Keratinocyte (primary cell): ENCODE results near the gene CCDC34.

ENCODE experiments used
- CTCF ChIP-seq, 3 experiments: IDR thresholded peaks in 1 of 3; conservative IDR thresholded peaks in 1 of 3; optimal IDR thresholded peaks in 1 of 3; 2 replicates in 2 of 3; 3 replicates in 1 of 3; pipeline versions ENCODE3 to v1.5.1; 2011; ENCODE audit warnings: low read length in 3 of 3, mild to moderate bottlenecking in 3 of 3, moderate library complexity in 2 of 3, control low read depth in 1 of 3, inconsistent platforms in 1 of 3; ENCODE audit not compliant: insufficient read depth in 2 of 3; ENCODE audit errors: extremely low read depth in 1 of 3
- EZH2 ChIP-seq: IDR thresholded peaks from one replicate; pipeline ENCODE4 v1.6.1; 2012; ENCODE audit warnings: inconsistent platforms, mild to moderate bottlenecking, low read length, moderate library complexity

DNA sequence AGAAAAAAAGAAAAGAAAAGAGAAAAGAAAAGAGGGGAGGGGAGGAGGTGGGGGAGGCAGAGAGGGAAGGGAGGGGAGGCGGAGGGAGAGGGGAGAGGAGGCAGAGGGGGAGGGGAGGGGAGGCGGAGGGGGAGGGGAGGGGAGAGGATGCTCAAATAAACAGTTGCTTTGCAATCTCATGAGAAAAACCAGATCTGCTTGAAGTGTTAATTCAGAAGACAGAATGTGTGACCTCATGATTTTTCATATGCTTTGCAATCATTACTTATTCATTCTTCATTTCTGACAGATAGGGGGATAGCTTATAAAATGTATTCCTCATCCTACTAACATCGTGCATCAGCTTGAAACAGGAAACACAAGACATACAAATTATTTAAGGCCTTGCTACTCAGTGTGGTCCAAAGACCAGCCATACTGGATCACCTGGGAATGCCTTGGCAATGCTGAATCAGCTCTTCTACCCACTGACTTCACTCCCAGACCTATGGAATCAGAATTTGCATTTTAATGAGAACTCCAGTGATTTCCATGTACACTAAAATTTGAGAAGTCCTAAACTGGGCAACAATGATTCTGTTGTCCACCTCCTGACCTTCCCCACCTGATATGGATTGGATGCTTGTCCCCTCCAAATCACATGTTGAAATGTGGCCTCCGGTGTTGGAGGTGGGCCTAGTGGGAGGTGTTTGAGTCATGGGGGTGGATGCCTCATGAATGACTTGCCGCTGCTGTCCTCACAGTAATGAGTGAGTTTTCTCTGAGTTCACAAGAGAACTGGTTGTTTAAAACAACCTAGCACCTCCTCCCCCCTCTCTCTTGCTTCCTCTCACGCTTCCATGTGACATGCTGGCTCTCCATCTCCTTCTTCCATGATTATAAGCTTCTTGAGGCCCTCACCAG, 69.2 kb downstream of the CCDC34 start:
- TF ChIP-seq CTCF (optimal IDR thresholded peaks at IDR 0.05 in 1 of 3, IDR thresholded peaks at IDR 0.05 in 1 of 3, conservative IDR thresholded peaks at IDR 0.05 in 1 of 3; ENCODE audit: extremely low read depth in 1 of 3, insufficient read depth in 2 of 3, low read length in 3 of 3) (no peak), EZH2 (no peak)
